HS-5 (cell line): Measurements from ENCODE around the gene IQCB1.
"Not testable (repeated sequence)": the region's sequence is repeated elsewhere in the genome, so short reads cannot be mapped to it uniquely, and the experiment has no call there.

Experiments used
- DNase-seq: peaks from one replicate; pipeline ENCODE4 v3.0.0-alpha.2; 2012; ENCODE audit warnings: low read depth

Gene IQCB1

GRCh38 chr3:121834671-121835464 lies at the start of gene IQCB1, which contains the start of gene EAF2:
TSS of gene IQCB1 (minus strand) at chr3:121835060. CDS start at chr3:121828960, 6,100 bp downstream.
TSS of gene EAF2 (plus strand) at chr3:121835209. CDS start at chr3:121835286, 77 bp downstream.
- peak; percentile 86 for DNase-seq

- DNase-seq, result peak; percentile 5
Observed at GRCh38 chr3:121883507-121883906, 48.6 kb upstream of the IQCB1 start.

GRCh38 chr3:121878411-121878810 lies 43.6 kb upstream of the IQCB1 start:
- no peak for DNase-seq

- DNase-seq, result no peak
Observed at GRCh38 chr3:121871430-121871829, 36.6 kb upstream of the IQCB1 start.

GRCh38 chr3:121870717-121871116 lies 35.9 kb upstream of the IQCB1 start:
- DNase-seq, result no peak

GRCh38 chr3:121869736-121870135 lies 34.9 kb upstream of the IQCB1 start:
- DNase-seq, result no peak

GRCh38 chr3:121863801-121864200 lies 28.9 kb upstream of the IQCB1 start:
- no peak for DNase-seq

- DNase-seq, result not testable (repeated sequence)
Observed at GRCh38 chr3:121863247-121863646, 28.4 kb upstream of the IQCB1 start.

GRCh38 chr3:121857778-121858177 lies 22.9 kb upstream of the IQCB1 start:
- DNase-seq, result not testable (repeated sequence)

- DNase-seq, result no peak
Observed at GRCh38 chr3:121855555-121855954, 20.7 kb upstream of the IQCB1 start.

GRCh38 chr3:121852256-121852655 lies 17.4 kb upstream of the IQCB1 start:
- DNase-seq, result no peak

GRCh38 chr3:121844892-121845291 lies 10.0 kb upstream of the IQCB1 start:
- DNase-seq, result no peak

GRCh38 chr3:121839962-121840361 lies 5.1 kb upstream of the IQCB1 start:
- DNase-seq, result no peak

GRCh38 chr3:121836481-121836880 lies 1.6 kb upstream of the IQCB1 start:
- no peak for DNase-seq

GRCh38 chr3:121836064-121836463 lies 1.2 kb upstream of the IQCB1 start:
- DNase-seq, result no peak

GRCh38 chr3:121835465-121835801 lies 573 bp upstream of the IQCB1 start:
- no peak for DNase-seq

GRCh38 chr3:121834157-121834670 lies 646 bp downstream of the IQCB1 start:
- DNase-seq, result peak; percentile 5

- no peak for DNase-seq
Observed at GRCh38 chr3:121822973-121823372, 11.9 kb downstream of the IQCB1 start.

- no peak for DNase-seq
Observed at GRCh38 chr3:121821421-121822199, 13.2 kb downstream of the IQCB1 start.

- no peak for DNase-seq
Observed at GRCh38 chr3:121819236-121819635, 15.6 kb downstream of the IQCB1 start.

GRCh38 chr3:121818578-121818977 lies 16.3 kb downstream of the IQCB1 start:
- DNase-seq, result no peak

- DNase-seq, result no peak
Observed at GRCh38 chr3:121817753-121818152, 17.1 kb downstream of the IQCB1 start.

- no peak for DNase-seq
Observed at GRCh38 chr3:121809249-121809648, 25.6 kb downstream of the IQCB1 start.
